Esophagus squamous epithelium (tissue), 5 donors: ENCODE data around the gene MAOB. TPM values are rescaled to one million over a fixed set of nuclear protein-coding genes. Genes with fewer than 3 reads are reported as not detected.
A peak's percentile ranks its signal among the peaks of the same experiment; 100 is the strongest.

Experiments used
- DNase-seq: peaks from one replicate; lab custom pipeline; 2025; lab: John Stamatoyannopoulos, UW
- H3K27ac ChIP-seq, 4 donors: fragments of 200-600 bp; sonication (generic); one replicate each; pipeline ENCODE4 v1.5.1; 2016 to 2019; ENCODE audit warnings: mild to moderate bottlenecking in 1 of 4
- H3K27me3 ChIP-seq, 4 donors: fragments of 200-600 bp; sonication (generic); 1 replicate in 3 of 4; 2 replicates in 1 of 4; pipeline versions ENCODE4 v1.5.1 to v1.6.0; 2017 to 2021; ENCODE audit warnings: antibody characterized with exemption in 1 of 4
- H3K36me3 ChIP-seq, 3 donors: fragments of 200-600 bp; sonication (generic); one replicate each; pipeline ENCODE4 v1.5.1; 2016 to 2019
- H3K4me1 ChIP-seq, 3 donors: fragments of 200-600 bp; sonication (generic); one replicate each; pipeline ENCODE4 v1.5.1; 2017 to 2019
- H3K4me3 ChIP-seq, 4 donors: fragments of 200-600 bp; sonication (generic); 1 replicate in 3 of 4; 2 replicates in 1 of 4; pipeline ENCODE4 v1.5.1; 2016 to 2019; ENCODE audit warnings: mild to moderate bottlenecking in 2 of 4, moderate library complexity in 1 of 4
- H3K9me3 ChIP-seq, 3 donors: fragments of 200-600 bp; sonication (generic); one replicate each; pipeline ENCODE4 v1.5.1; 2016 to 2019
- CTCF ChIP-seq, 6 experiments: fragments of 450-650 bp in 4 of 6; fragments of 200-600 bp in 2 of 6; sonication (generic) in 2 of 6; IDR thresholded peaks; one replicate each; pipeline ENCODE4 v1.5.1; 2016 to 2019; ENCODE audit warnings: antibody characterized with exemption in 6 of 6, mild to moderate bottlenecking in 4 of 6, moderate library complexity in 4 of 6
- POLR2A ChIP-seq, 4 donors: fragments of 450-650 bp; IDR thresholded peaks; one replicate each; pipeline ENCODE4 v1.6.1; 2017; ENCODE audit warnings: antibody characterized with exemption in 4 of 4, mild to moderate bottlenecking in 4 of 4, moderate library complexity in 3 of 4
- WGBS, 2 donors: methylation state at CpG; one replicate each; pipeline ENCODE4 v1.1.5; 2018; 5-methylcytosine and 5-hydroxymethylcytosine counted together
- intact Hi-C: fragments of 100-400 bp; cut with DNase I; formaldehyde crosslinking; loops from one replicate; pipeline ENCODE4 v1.15.0; 2022
- total RNA-seq, 4 donors: library from RNA; depleted of rRNA; stranded (reverse); fragments of >200 nt; gene quantifications; one replicate each; pipeline ENCODE4 v1.1.0, GENCODE V29; 2016
- donor health status: DM: yes; HTN: yes; CAD: no.

MAOB gene
- total RNA-seq, 4 donors from 2014 or later, result 2.3 to 9.9 (median 3.6) TPM

GRCh38 chrX:43846558-43846957, 35.7 kb downstream of the MAOB start:
- no peaks in the 10 kb centered on the region for H3K4me1 ChIP-seq
- TF ChIP-seq POLR2A (IDR thresholded peaks at IDR 0.05) (no peak), CTCF (IDR thresholded peaks at IDR 0.05) (no peak)
- no peaks in the 10 kb centered on the region for H3K36me3 ChIP-seq
- no peaks in the 10 kb centered on the region for H3K27me3 ChIP-seq
- H3K9me3 ChIP-seq, result no peaks in the 10 kb centered on the region
- intact Hi-C loops, result no loop called here
- no peak overlapping the region for H3K4me3 ChIP-seq
- no peak overlapping the region for H3K27ac ChIP-seq
- DNase-seq, result no peak

- intact Hi-C loops, result no loop called here
- TF ChIP-seq POLR2A (IDR thresholded peaks at IDR 0.05), result no peak
- no peak for TF ChIP-seq CTCF (IDR thresholded peaks at IDR 0.05)
- Histone ChIP-seq H3K27me3 (no peaks in the 10 kb centered on the region), H3K27ac (no peak overlapping the region), H3K9me3 (no peaks in the 10 kb centered on the region), H3K4me1 (no peaks in the 10 kb centered on the region), H3K4me3 (no peak overlapping the region), H3K36me3 (no peaks in the 10 kb centered on the region)
- DNase-seq, result no peak
- WGBS, 2 donors, result 69 to 78% methylated on average over 2 of the region's 2 CpGs
Observed at GRCh38 chrX:43845776-43846175, 36.5 kb downstream of the MAOB start.

- Histone ChIP-seq H3K36me3 (no peaks in the 10 kb centered on the region), H3K9me3 (no peaks in the 10 kb centered on the region), H3K4me1 (peaks cover 0 to 4% (median 0%) of the 10 kb centered on the region in 3 donors), H3K4me3 (no peak overlapping the region), H3K27me3 (no peaks in the 10 kb centered on the region), H3K27ac (no peak overlapping the region)
- TF ChIP-seq POLR2A (IDR thresholded peaks at IDR 0.05) (no peak), CTCF (IDR thresholded peaks at IDR 0.05) (no peak)
- DNase-seq, result no peak
- intact Hi-C loops, result no loop called here
- WGBS, 2 donors, result 44 to 71% methylated on average over 2 to 3 of the region's 3 CpGs
Observed at GRCh38 chrX:43840265-43840664, 42.0 kb downstream of the MAOB start.

GRCh38 chrX:43836435-43837184, 45.6 kb downstream of the MAOB start:
- intact Hi-C loops, result no loop called here
- DNase-seq, result no peak

More at GRCh38 chrX:43836435-43837184, 45.6 kb downstream of the MAOB start:
- no peak overlapping the region for H3K4me3 ChIP-seq
- 10 to 19% methylated on average over 3 of the region's 3 CpGs for WGBS, 2 donors
- no peaks in the 10 kb centered on the region for H3K27me3 ChIP-seq
- TF ChIP-seq CTCF (IDR thresholded peaks at IDR 0.05) (peak; percentile 22 to 75 (median 64)), POLR2A (IDR thresholded peaks at IDR 0.05) (no peak)
- no peaks in the 10 kb centered on the region for H3K9me3 ChIP-seq
- H3K36me3 ChIP-seq, result no peaks in the 10 kb centered on the region
- peaks cover 0 to 4% (median 0%) of the 10 kb centered on the region in 3 donors for H3K4me1 ChIP-seq
- H3K27ac ChIP-seq, result no peak overlapping the region
